Loucy (cell line): ENCODE measurements around the gene FOXP1.

Experiments
- H2AFZ ChIP-seq: fragments of 200-600 bp; sonication (generic); 2 replicates; pipeline ENCODE4 v1.6.0; 2016; ENCODE audit warnings: antibody characterized with exemption, mild to moderate bottlenecking, low read length, moderate library complexity
- H3F3A ChIP-seq: fragments of 200-600 bp; 2 replicates; pipeline ENCODE4 v1.6.0; 2016; ENCODE audit warnings: antibody characterized with exemption, low read depth, mild to moderate bottlenecking
- H3K27me3 ChIP-seq: fragments of 200-600 bp; sonication (generic); 2 replicates; pipeline ENCODE4 v1.6.1; 2014; ENCODE audit warnings: low read length, mild to moderate bottlenecking; ENCODE audit not compliant: insufficient read depth, poor library complexity, severe bottlenecking
- H3K36me3 ChIP-seq: fragments of 200-600 bp; sonication (generic); 2 replicates; pipeline ENCODE4 v1.6.1; 2016; ENCODE audit warnings: low read length; ENCODE audit not compliant: insufficient read depth
- H3K4me1 ChIP-seq: fragments of 200-600 bp; sonication (generic); 2 replicates; pipeline ENCODE4 v1.5.1; 2014; ENCODE audit warnings: low read length, mild to moderate bottlenecking; ENCODE audit not compliant: insufficient read depth, poor library complexity, severe bottlenecking
- H3K4me2 ChIP-seq: fragments of 200-600 bp; sonication (generic); 2 replicates; pipeline ENCODE4 v1.6.0; 2014; ENCODE audit warnings: antibody characterized with exemption, low read length, low read depth, mild to moderate bottlenecking; ENCODE audit not compliant: poor library complexity, severe bottlenecking
- H3K4me3 ChIP-seq: fragments of 200-600 bp; sonication (generic); 2 replicates; pipeline ENCODE4 v1.5.1; 2014; ENCODE audit warnings: low read length, mild to moderate bottlenecking, mixed read lengths; ENCODE audit not compliant: poor library complexity, severe bottlenecking
- H3K79me2 ChIP-seq: fragments of 200-600 bp; sonication (generic); 2 replicates; pipeline ENCODE4 v1.6.1; 2014; ENCODE audit warnings: low read length; ENCODE audit not compliant: insufficient read depth
- H3K9ac ChIP-seq: fragments of 200-600 bp; sonication (generic); 2 replicates; pipeline ENCODE4 v1.6.0; 2014; ENCODE audit warnings: mild to moderate bottlenecking, low read depth, low read length, moderate library complexity; ENCODE audit not compliant: poor library complexity, severe bottlenecking
- H3K9me2 ChIP-seq: fragments of 200-600 bp; sonication (generic); replicated peaks from 2 replicates; pipeline ENCODE4 v1.6.1; 2016; ENCODE audit warnings: low read depth, low read length, mixed read lengths
- H3K9me3 ChIP-seq: fragments of 200-600 bp; sonication (generic); 2 replicates; pipeline ENCODE4 v1.6.1; 2014; ENCODE audit warnings: mild to moderate bottlenecking, antibody characterized with exemption, low read length, low read depth; ENCODE audit not compliant: insufficient read depth
- H4K20me1 ChIP-seq: fragments of 200-600 bp; sonication (generic); 2 replicates; pipeline ENCODE4 v1.6.0; 2014; ENCODE audit warnings: antibody characterized with exemption, low read length, mild to moderate bottlenecking; ENCODE audit not compliant: insufficient read depth, poor library complexity, severe bottlenecking
- CTCF ChIP-seq: fragments of 200-600 bp; sonication (generic); conservative IDR thresholded peaks from 2 replicates; pipeline ENCODE4 v1.5.1; 2014; ENCODE audit warnings: mild to moderate bottlenecking, antibody characterized with exemption, low read length
- EZH2phosphoT487 ChIP-seq: fragments of 200-600 bp; IDR thresholded peaks from 2 replicates; pipeline ENCODE4 v1.6.1; 2018; ENCODE audit warnings: antibody characterized with exemption, mild to moderate bottlenecking, moderate library complexity, borderline replicate concordance

The FOXP1 gene

GRCh38 chr3:71469138-71469435 is 114.4 kb downstream of the FOXP1 start:
- no peak for TF ChIP-seq CTCF
- TF ChIP-seq EZH2phosphoT487: no peak
- Histone ChIP-seq H3K27me3 (no peaks in the 10 kb centered on the region), H3F3A (no peaks in the 10 kb centered on the region), H3K9me2 (no peaks in the 10 kb centered on the region), H3K4me1 (no peaks in the 10 kb centered on the region), H4K20me1 (no peaks in the 10 kb centered on the region), H3K4me2 (no peak overlapping the region), H3K9me3 (no peaks in the 10 kb centered on the region), H3K4me3 (no peak overlapping the region), H3K36me3 (peaks cover 11% of the 10 kb centered on the region; the same call in 1 of the 2 replicates), H3K9ac (no peak overlapping the region), H2AFZ (no peak overlapping the region), H3K79me2 (peaks cover 46% of the 10 kb centered on the region; the same call in 1 of the 2 replicates)

- TF ChIP-seq CTCF (no peak), EZH2phosphoT487 (no peak)
- no peaks in the 10 kb centered on the region for H3K4me1 ChIP-seq
- no peaks in the 10 kb centered on the region for H3K27me3 ChIP-seq
- peaks cover 11% of the 10 kb centered on the region; the same call in 1 of the 2 replicates for H3K36me3 ChIP-seq
- no peak overlapping the region for H3K4me3 ChIP-seq
- H3K9ac ChIP-seq: no peak overlapping the region
- no peaks in the 10 kb centered on the region for H3F3A ChIP-seq
- no peak overlapping the region for H3K4me2 ChIP-seq
- peaks cover 49% of the 10 kb centered on the region; the same call in 1 of the 2 replicates for H3K79me2 ChIP-seq
- no peaks in the 10 kb centered on the region for H3K9me3 ChIP-seq
- no peaks in the 10 kb centered on the region for H3K9me2 ChIP-seq
- H2AFZ ChIP-seq: no peak overlapping the region
- no peaks in the 10 kb centered on the region for H4K20me1 ChIP-seq
These were observed 115.0 kb downstream of the FOXP1 start for GRCh38 chr3:71468311-71469137.

- no peak for TF ChIP-seq CTCF
- TF ChIP-seq EZH2phosphoT487: no peak
- H4K20me1 ChIP-seq: no peaks in the 10 kb centered on the region
- peaks cover 37% of the 10 kb centered on the region; the same call in 1 of the 2 replicates for H3K79me2 ChIP-seq
- H3K4me2 ChIP-seq: no peak overlapping the region
- H3K4me3 ChIP-seq: no peak overlapping the region
- H3K9ac ChIP-seq: no peak overlapping the region
- no peaks in the 10 kb centered on the region for H3F3A ChIP-seq
- H2AFZ ChIP-seq: no peak overlapping the region
- no peaks in the 10 kb centered on the region for H3K4me1 ChIP-seq
- peaks cover 11% of the 10 kb centered on the region; the same call in 1 of the 2 replicates for H3K36me3 ChIP-seq
- no peaks in the 10 kb centered on the region for H3K9me3 ChIP-seq
- H3K27me3 ChIP-seq: no peaks in the 10 kb centered on the region
- no peaks in the 10 kb centered on the region for H3K9me2 ChIP-seq
These were observed 117.0 kb downstream of the FOXP1 start for GRCh38 chr3:71466483-71466882.
